HG03045 (cell line): ENCODE results near the gene C3orf20.

Experiments used
- ATAC-seq: cut with Tn5 transposase; IDR thresholded peaks from one replicate; pipeline ENCODE4 v1.9.1; 2021; ENCODE audit warnings: mild to moderate bottlenecking, moderate library complexity; ENCODE audit not compliant: unreplicated experiment

C3orf20 gene

GRCh38 chr3:14674841-14675240, at the start of gene C3orf20:
C3orf20 (plus strand) TSS chr3:14675141; CDS start chr3:14682714, 7,573 bp downstream.
- ATAC-seq: no peak

- no peak for ATAC-seq
Measured at GRCh38 chr3:14625443-14625842, 49.5 kb upstream of the C3orf20 start.

DNA sequence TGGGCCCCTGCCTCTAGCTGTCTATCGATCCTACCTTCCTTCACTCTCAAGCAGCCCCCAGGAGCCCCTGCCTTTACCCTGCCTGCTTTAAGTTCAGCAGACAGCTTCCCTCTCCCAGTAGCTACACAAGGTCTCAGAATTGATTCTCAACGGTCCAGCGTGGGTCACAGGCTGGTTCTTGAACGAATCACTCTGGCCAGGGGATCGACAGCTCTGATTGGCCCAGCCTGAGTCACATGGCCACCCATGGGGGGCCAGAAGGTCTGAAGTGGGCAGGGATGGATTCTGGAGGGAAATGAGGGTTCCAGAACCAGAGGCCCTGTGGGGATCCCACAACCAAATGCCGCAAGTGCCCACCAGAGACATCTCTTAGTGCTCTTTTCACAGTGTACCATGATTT, 47.1 kb upstream of the C3orf20 start:
- ATAC-seq: no peak

GRCh38 chr3:14628406-14628805, 46.5 kb upstream of the C3orf20 start:
- ATAC-seq: no peak

DNA sequence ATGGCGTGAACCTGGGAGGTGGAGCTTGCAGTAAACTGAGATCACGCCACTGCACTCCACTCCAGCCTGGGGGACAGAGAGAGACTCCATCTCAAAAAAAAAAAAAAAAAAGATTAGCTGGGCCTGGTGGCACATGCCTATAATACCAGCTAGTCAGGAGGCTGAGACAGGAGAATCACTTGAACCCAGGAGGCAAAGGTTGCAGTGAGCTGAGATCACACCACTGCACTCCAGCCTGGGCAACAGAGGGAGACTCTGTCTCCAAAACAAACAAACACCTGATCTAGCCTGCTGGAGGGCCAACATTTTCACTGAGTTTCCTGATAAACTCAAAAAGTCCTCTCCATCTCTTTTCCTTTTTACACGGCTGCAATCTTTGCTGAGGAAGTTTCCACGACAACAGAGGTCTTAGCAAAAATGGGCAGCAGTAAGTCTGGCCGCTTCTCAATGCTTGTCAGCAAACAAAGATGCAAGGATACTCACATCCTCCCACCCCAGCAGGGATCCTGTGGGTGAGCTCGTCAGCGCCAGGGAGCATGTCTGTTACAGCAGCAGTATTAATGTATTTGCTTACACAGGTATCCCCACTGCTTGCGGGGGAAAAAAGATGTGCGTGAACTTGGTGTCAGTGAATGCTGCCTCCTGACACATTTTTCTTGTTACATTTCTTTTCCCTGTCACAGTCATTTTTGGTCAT, 44.4 kb upstream of the C3orf20 start:
- ATAC-seq: no peak

GRCh38 chr3:14631101-14631497, 43.8 kb upstream of the C3orf20 start:
- no peak for ATAC-seq

- ATAC-seq: no peak
Measured at GRCh38 chr3:14631687-14632441, 43.1 kb upstream of the C3orf20 start.

DNA sequence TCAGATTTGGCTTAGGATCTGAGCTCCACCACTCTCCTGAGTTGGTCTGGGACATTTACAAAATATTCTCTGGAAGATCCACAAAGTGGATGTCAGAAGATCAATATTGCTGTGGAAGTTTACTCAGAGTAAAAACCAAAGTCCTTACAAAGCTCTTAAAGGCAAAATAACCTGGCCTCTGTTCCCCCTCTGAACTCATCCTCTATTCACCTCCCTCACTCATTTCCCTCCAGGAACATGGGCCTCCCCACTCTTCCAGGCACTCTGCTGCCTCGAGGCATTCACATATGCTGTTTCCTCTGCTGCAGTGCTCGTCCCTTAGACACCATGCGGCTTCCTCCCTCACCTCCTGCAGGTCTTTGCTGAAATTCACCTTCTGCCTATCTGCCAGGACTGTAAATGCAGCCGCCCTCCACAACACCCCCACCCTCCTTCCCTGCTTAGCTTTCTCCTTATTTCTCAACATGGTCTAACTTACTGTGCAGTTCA, 42.5 kb upstream of the C3orf20 start:
- ATAC-seq: no peak

GRCh38 chr3:14633417-14633816, 41.5 kb upstream of the C3orf20 start:
- no peak for ATAC-seq

- no peak for ATAC-seq
Measured at GRCh38 chr3:14633819-14634424, 41.0 kb upstream of the C3orf20 start.

- ATAC-seq: no peak
Measured at GRCh38 chr3:14634763-14635400, 40.1 kb upstream of the C3orf20 start.

DNA sequence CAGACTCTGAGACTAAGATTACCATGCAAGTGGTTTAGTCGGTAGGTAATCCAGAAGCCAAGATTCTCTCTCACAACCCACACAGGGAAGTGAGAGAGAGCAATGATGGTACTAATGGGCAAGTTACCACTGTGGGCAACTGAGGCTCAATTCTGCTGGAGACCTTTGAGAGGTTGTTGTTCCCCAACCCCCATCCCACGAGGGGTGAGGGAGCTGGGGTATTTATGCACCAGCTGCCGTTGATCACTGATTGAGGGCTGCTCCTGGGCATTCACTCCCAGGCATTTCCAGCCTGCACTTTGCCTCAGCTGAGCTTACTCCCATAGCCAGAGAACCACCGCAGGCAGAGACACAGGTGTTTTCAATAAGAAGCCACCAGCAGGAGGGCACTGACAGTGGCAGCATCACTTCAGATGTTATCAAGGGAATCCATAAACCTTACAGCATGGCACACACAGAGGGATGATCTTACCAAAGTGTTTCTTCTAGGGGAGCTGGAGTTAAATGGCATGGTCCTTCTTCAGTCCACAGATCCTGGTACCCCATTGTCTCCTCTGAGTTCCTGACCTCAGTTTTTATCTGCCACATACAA, 38.3 kb upstream of the C3orf20 start:
- ATAC-seq: no peak

DNA sequence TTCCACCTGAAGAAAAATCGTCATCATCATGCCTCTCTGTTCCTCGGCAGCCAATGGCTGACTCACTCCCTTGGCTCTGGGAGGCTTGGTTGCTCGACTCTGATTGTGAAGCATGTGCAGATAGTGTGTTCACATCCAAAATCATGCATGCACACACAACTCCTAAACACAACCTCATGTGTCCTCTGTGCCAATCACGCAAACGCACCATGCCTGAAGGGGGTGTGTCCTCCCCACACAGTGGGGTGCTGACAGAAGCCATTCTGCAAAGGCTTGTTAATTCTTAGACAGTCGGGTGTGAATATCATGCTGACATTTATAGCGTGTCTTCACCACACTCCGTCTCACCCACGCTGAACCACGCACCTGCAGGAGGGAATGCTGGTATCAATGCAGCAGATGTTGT, 34.8 kb upstream of the C3orf20 start:
- no peak for ATAC-seq

DNA sequence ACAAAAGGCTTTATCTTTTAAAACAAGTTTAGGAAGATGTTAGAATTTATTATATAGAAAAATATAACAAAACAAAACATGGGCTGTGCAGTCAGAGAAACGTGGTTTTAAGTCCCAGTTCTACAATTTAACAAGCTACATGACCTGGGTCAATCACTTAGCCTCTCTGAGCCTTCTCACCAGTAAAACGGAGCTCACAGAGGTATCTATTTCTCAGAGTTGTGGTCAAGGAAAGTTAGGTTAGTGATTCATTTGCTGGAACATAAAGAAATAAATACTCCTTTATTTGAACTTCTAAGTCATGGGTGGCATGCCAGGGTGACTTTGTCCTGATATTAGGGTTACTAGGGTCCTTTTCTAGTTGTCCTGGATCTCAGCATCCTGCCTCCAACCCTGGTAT, 34.2 kb upstream of the C3orf20 start:
- ATAC-seq: no peak

DNA sequence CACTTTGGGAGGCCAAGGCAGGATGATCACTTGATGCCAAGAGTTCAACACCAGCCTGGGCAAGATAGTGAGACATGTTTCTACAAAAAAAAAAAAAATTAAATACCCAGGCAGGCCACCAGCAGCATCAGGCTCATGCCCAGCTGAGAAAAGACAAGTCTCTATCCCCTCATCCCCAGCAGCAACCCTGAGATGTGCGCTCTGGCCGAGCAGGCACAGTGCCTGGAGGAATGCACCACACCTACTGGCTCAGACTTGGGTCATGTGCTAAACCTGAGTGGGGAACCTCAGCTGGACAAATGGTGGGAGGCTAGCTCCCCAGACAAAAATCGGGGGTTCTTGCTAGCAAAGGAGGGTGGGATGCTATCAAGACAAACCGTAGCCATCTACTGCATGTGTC, 33.6 kb upstream of the C3orf20 start:
- ATAC-seq: no peak

- no peak for ATAC-seq
Measured at GRCh38 chr3:14645453-14645852, 29.5 kb upstream of the C3orf20 start.

GRCh38 chr3:14646131-14646573, 28.8 kb upstream of the C3orf20 start:
- no peak for ATAC-seq

DNA sequence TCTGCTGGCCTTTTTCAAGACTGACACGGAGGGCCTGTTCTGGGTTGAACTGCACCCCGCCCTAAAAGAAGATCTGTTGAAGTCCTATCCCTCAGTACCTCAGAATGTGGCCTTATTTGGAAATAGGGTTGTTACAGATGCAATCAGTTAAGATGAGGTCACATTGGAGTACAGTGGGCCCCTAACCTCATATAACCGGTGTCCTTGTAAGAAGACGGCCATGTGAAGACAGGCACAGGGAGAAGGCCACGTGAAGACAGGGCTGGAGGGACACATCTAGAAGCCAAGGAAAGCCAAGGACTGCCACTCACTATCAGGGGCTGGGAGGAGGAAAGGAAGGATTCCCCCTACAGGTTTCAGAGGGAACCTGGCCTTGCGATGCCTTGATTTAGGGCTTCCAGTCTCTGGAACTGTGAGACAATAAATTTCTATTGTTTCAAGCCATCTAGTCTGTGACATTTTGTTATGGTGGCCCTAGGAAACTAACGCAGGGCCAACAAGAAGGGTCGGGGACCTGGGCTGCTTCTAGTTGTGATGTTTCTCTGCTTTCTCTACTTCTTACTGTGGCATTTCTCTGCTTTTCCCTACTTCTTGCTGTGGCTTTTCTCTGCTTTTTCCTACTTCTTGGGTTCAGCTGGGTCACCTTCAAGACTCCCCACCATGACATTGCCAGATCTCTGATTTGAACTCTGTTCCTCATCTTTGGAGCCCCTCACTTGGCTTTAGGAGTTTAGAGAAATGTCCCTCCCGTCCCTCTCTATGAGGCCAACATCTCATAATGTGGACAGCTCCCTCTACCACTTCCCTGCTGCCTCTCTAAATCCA, 28.1 kb upstream of the C3orf20 start:
- no peak for ATAC-seq

GRCh38 chr3:14647976-14648955, 26.7 kb upstream of the C3orf20 start:
- no peak for ATAC-seq
